Measurements from ENCODE around the gene COA3. TPM values are rescaled to one million over a fixed set of nuclear protein-coding genes. Genes with fewer than 3 reads are reported as not detected.

The COA3 gene
- total RNA-seq, 1 experiment from 2014 or later: 54.2 TPM

GRCh38 chr17:42774066-42774745 is 24.3 kb downstream of the COA3 start (continued):
- no peak for TF ChIP-seq ZNF423 (CRISPR knock-in tag; IDR thresholded peaks at IDR 0.05)
- TF ChIP-seq JAZF1 (CRISPR knock-in tag; IDR thresholded peaks at IDR 0.05): no peak
- TF ChIP-seq RELA (CRISPR knock-in tag; IDR thresholded peaks at IDR 0.05; ENCODE audit: borderline replicate concordance): no peak
- TF ChIP-seq ARID4B (CRISPR knock-in tag; IDR thresholded peaks at IDR 0.05; ENCODE audit: borderline replicate concordance): no peak

GRCh38 chr17:42773290-42774035 is 25.0 kb downstream of the COA3 start, which contains the start of gene VPS25:
Gene VPS25, plus strand, starts transcription at chr17:42773449. Its CDS starts 27 bp downstream, at chr17:42773476.
- Mint-ChIP-seq H3K27ac (peak within 1 kb of the TSS; percentile 97), H3K27me3 (ENCODE audit: low read depth) (no peaks in the 10 kb centered on the region; the same call in 1 of the 2 replicates), H3K36me3 (peaks cover 29% of the 10 kb centered on the region), H3K9me3 (no peaks in the 10 kb centered on the region), H3K4me1 (peaks cover 7% of the 10 kb centered on the region), H3K4me3 (peak within 1 kb of the TSS; percentile 99)
- ChIA-PET CTCF (interaction anchor here (0.5 to 2.9 kb wide), 9 partner anchors 10 to 926 kb away, joined by 3 to 44 read pairs (median 4); partner anchors contain the start of genes BECN1, PSMC3IP and RAMP2), POLR2A (interaction anchor here (1.0 to 1.6 kb wide), 3 partner anchors 13 to 50 kb away, joined by 4 to 8 read pairs (median 5); partner anchors contain the start of genes BECN1, CNTD1, COA3 and RAMP2)
- ATAC-seq: peak; percentile 94
- DNase-seq (ENCODE audit: low spot score): peak; percentile 77
- TF ChIP-seq TCF7 (CRISPR knock-in tag; IDR thresholded peaks at IDR 0.05; ENCODE audit: low read depth) (no peak), FOXK1 (CRISPR knock-in tag; IDR thresholded peaks at IDR 0.05) (0 out of 2 replicates have a peak, but pooled peaks have one; percentile 61), AR (CRISPR knock-in tag; IDR thresholded peaks at IDR 0.05) (no peak), FOXJ3 (CRISPR knock-in tag; IDR thresholded peaks at IDR 0.05; ENCODE audit: borderline replicate concordance) (no peak), ZBTB43 (CRISPR knock-in tag; IDR thresholded peaks at IDR 0.05) (0 out of 2 replicates have a peak, but pooled peaks have one; percentile 42), ATF6 (CRISPR knock-in tag; IDR thresholded peaks at IDR 0.05) (no peak), ETV6 (CRISPR knock-in tag; IDR thresholded peaks at IDR 0.05) (peak; percentile 94), SMAD4 (CRISPR knock-in tag; IDR thresholded peaks at IDR 0.05) (no peak), NFE2L1 (CRISPR knock-in tag; IDR thresholded peaks at IDR 0.05) (0 out of 2 replicates have a peak, but pooled peaks have one; percentile 42), FOXP1 (CRISPR knock-in tag; IDR thresholded peaks at IDR 0.05; ENCODE audit: borderline replicate concordance) (peak; percentile 40; the same call in 1 of the 2 replicates), SP1 (CRISPR knock-in tag; conservative IDR thresholded peaks at IDR 0.05) (peak; percentile 49; the same call in 1 of the 2 replicates), ZNF232 (CRISPR knock-in tag; IDR thresholded peaks at IDR 0.05) (no peak; the same call in 1 of the 2 replicates), ZNF121 (CRISPR knock-in tag; IDR thresholded peaks at IDR 0.05) (0 out of 2 replicates have a peak, but pooled peaks have one; percentile 26), FOXP4 (CRISPR knock-in tag; IDR thresholded peaks at IDR 0.05) (peak; percentile 39; the same call in 1 of the 2 replicates), PREB (CRISPR knock-in tag; IDR thresholded peaks at IDR 0.05; ENCODE audit: borderline replicate concordance) (no peak), EMX1 (CRISPR knock-in tag; IDR thresholded peaks at IDR 0.05) (no peak)
